Endodermal cell (in vitro differentiated cells): ENCODE measurements around the gene IQCF5. TPM values are rescaled to one million over a fixed set of nuclear protein-coding genes. Genes with fewer than 3 reads are reported as not detected.

Source experiments
- DNase-seq: peaks from one replicate; pipeline ENCODE4 v3.0.0-alpha.2; 2017
- H3K27ac ChIP-seq: 2 replicates; pipeline ENCODE4 v1.5.1; 2013; ENCODE audit warnings: mild to moderate bottlenecking, low read depth, low read length, moderate library complexity
- H3K27me3 ChIP-seq: 2 replicates; pipeline ENCODE4 v1.6.1; 2013; ENCODE audit warnings: mild to moderate bottlenecking, low read length, moderate library complexity; ENCODE audit not compliant: insufficient read depth, control insufficient read depth, poor library complexity, severe bottlenecking
- H3K36me3 ChIP-seq: 2 replicates; pipeline ENCODE4 v1.7.0; 2013; ENCODE audit warnings: mild to moderate bottlenecking, low read length, moderate library complexity; ENCODE audit not compliant: control insufficient read depth, insufficient read depth
- H3K4me1 ChIP-seq: one replicate; pipeline ENCODE4 v1.7.0; 2013; ENCODE audit warnings: low read length; ENCODE audit not compliant: control insufficient read depth, insufficient read depth
- H3K4me3 ChIP-seq: 2 replicates; pipeline ENCODE4 v1.5.1; 2013; ENCODE audit warnings: mild to moderate bottlenecking, low read length, moderate library complexity
- H3K9ac ChIP-seq: 2 replicates; pipeline ENCODE4 v1.6.1; 2013; ENCODE audit warnings: mild to moderate bottlenecking, low read length, moderate library complexity; ENCODE audit not compliant: poor library complexity, severe bottlenecking; ENCODE audit errors: extremely low read depth
- H3K9me3 ChIP-seq: 2 replicates; pipeline ENCODE4 v1.6.1; 2013; ENCODE audit warnings: mild to moderate bottlenecking, low read length, moderate library complexity; ENCODE audit not compliant: control insufficient read depth
- H3K27ac Mint-ChIP-seq: 2 replicates; pipeline ENCODE4 v1.8.0; 2020; ENCODE audit warnings: mixed read lengths
- H3K27me3 Mint-ChIP-seq: 2 replicates; pipeline ENCODE4 v1.8.0; 2021; ENCODE audit warnings: mild to moderate bottlenecking, mixed read lengths; ENCODE audit not compliant: insufficient read depth
- H3K36me3 Mint-ChIP-seq: 2 replicates; pipeline ENCODE4 v1.8.0; 2020; ENCODE audit warnings: low read depth, mixed read lengths
- H3K4me1 Mint-ChIP-seq: 2 replicates; pipeline ENCODE4 v1.8.0; 2020; ENCODE audit warnings: mixed read lengths
- H3K4me3 Mint-ChIP-seq: 2 replicates; pipeline ENCODE4 v1.8.0; 2020; ENCODE audit warnings: mild to moderate bottlenecking, moderate library complexity, mixed read lengths
- H3K9me3 Mint-ChIP-seq: 2 replicates; pipeline ENCODE4 v1.8.0; 2020; ENCODE audit warnings: mild to moderate bottlenecking, mixed read lengths
- CTCF ChIP-seq: fragments of 200-600 bp; sonication (generic); conservative IDR thresholded peaks from 2 replicates; pipeline ENCODE4 v1.5.0; 2021; ENCODE audit warnings: antibody characterized with exemption, mild to moderate bottlenecking
- WGBS, 2 experiments: methylation state at CpG; one replicate each; pipeline versions ENCODE4 v1.1.5 to v1.1.7; 2013; ENCODE audit warnings: missing lambda C conversion rate in 2 of 2, mixed read lengths in 1 of 2; ENCODE audit not compliant: insufficient coverage in 1 of 2, insufficient read length in 1 of 2; 5-methylcytosine and 5-hydroxymethylcytosine counted together
- total RNA-seq, 2 donors: library from RNA; stranded (reverse); fragmentation: NEBNext Ultra II Directional in 1 of 2; extraction: Animal tissue kit (Norgen Biotek cat#: 25700) in 1 of 2; gene quantifications; 2 replicates in 1 of 2; 3 replicates in 1 of 2; pipeline ENCODE4 v1.2.1, GENCODE V29; 2021

IQCF5 gene
- total RNA-seq, 2 donors from 2014 or later, result not detected

- no peaks in the 10 kb centered on the region for H3K27me3 ChIP-seq
- no peak for TF ChIP-seq CTCF
Measured at GRCh38 chr3:51876186-51876585, 785 bp upstream of the IQCF5 start.

GRCh38 chr3:51874889-51875288 is 512 bp downstream of the IQCF5 start:
- Histone ChIP-seq H3K27ac (no peak overlapping the region), H3K27me3 (no peaks in the 10 kb centered on the region), H3K9me3 (peaks cover 18% of the 10 kb centered on the region), H3K4me3 (no peak overlapping the region), H3K9ac (no peak overlapping the region), H3K36me3 (no peaks in the 10 kb centered on the region), H3K4me1 (no peaks in the 10 kb centered on the region)
- 88% methylated on average over 2 of the region's 4 CpGs; no CpG with 5 or more reads in 1 of the 2 experiments for WGBS, 2 experiments
- no peak for DNase-seq
- Mint-ChIP-seq H3K9me3 (peaks cover 3% of the 10 kb centered on the region), H3K4me3 (no peak overlapping the region), H3K27me3 (peaks cover 3% of the 10 kb centered on the region), H3K4me1 (peaks cover 4% of the 10 kb centered on the region), H3K27ac (no peak overlapping the region), H3K36me3 (peaks cover 27% of the 10 kb centered on the region)
- no peak for TF ChIP-seq CTCF

More at GRCh38 chr3:51876186-51876585, 785 bp upstream of the IQCF5 start:
- DNase-seq, result no peak
- H3K4me3 ChIP-seq, result no peak overlapping the region
- H3K9me3 Mint-ChIP-seq, result no peaks in the 10 kb centered on the region
- WGBS, 2 experiments, result 91 to 96% methylated on average over 3 to 6 of the region's 6 CpGs
- H3K27ac Mint-ChIP-seq, result no peak overlapping the region
- H3K36me3 Mint-ChIP-seq, result peaks cover 26% of the 10 kb centered on the region
- peaks cover 10% of the 10 kb centered on the region for H3K9me3 ChIP-seq
- H3K36me3 ChIP-seq, result no peaks in the 10 kb centered on the region
- no peak overlapping the region for H3K4me3 Mint-ChIP-seq
- H3K27me3 Mint-ChIP-seq, result peaks cover 3% of the 10 kb centered on the region
- no peak overlapping the region for H3K27ac ChIP-seq
- no peaks in the 10 kb centered on the region for H3K4me1 ChIP-seq
- no peak overlapping the region for H3K9ac ChIP-seq
- H3K4me1 Mint-ChIP-seq, result peaks cover 4% of the 10 kb centered on the region

GRCh38 chr3:51874411-51874810 is 990 bp downstream of the IQCF5 start:
- Mint-ChIP-seq H3K9me3 (peaks cover 3% of the 10 kb centered on the region), H3K27me3 (peaks cover 3% of the 10 kb centered on the region), H3K36me3 (peaks cover 27% of the 10 kb centered on the region), H3K27ac (no peak overlapping the region), H3K4me3 (no peak overlapping the region), H3K4me1 (peaks cover 7% of the 10 kb centered on the region)
- Histone ChIP-seq H3K27me3 (no peaks in the 10 kb centered on the region), H3K4me1 (no peaks in the 10 kb centered on the region), H3K9me3 (peaks cover 18% of the 10 kb centered on the region), H3K36me3 (no peaks in the 10 kb centered on the region), H3K27ac (no peak overlapping the region), H3K9ac (no peak overlapping the region), H3K4me3 (no peak overlapping the region)
- DNase-seq, result no peak
- 77 to 88% methylated on average over 2 of the region's 2 CpGs for WGBS, 2 experiments
- no peak for TF ChIP-seq CTCF
